Psoas muscle (tissue), 8 donors: ENCODE data around the gene DCHS1. TPM values are rescaled to one million over a fixed set of nuclear protein-coding genes. Genes with fewer than 3 reads are reported as not detected.
"Not testable (repeated sequence)": the region's sequence is repeated elsewhere in the genome, so short reads cannot be mapped to it uniquely, and the experiment has no call there.

Experiments used
- ATAC-seq, 4 donors: fragments of 200-7000 bp; cut with Tn5 transposase; one replicate each; pipeline ENCODE4 v1.9.1; 2020; ENCODE audit warnings: moderate library complexity in 3 of 4, mild to moderate bottlenecking in 2 of 4
- DNase-seq, 2 donors: peaks; one replicate each; pipeline ENCODE4 v3.0.0-alpha.2; 2020
- H3K27ac ChIP-seq: fragments of 200-600 bp; one replicate; pipeline ENCODE4 v1.8.0; 2022
- H3K27me3 ChIP-seq, 3 donors: fragments of 200-600 bp in 1 of 3; one replicate each; pipeline versions ENCODE4 v1.6.1 to v1.8.0; 2013 to 2022; ENCODE audit warnings: low read length in 2 of 3, mild to moderate bottlenecking in 2 of 3, moderate library complexity in 1 of 3; ENCODE audit not compliant: insufficient read depth in 3 of 3
- H3K36me3 ChIP-seq, 2 donors: fragments of 200-600 bp in 1 of 2; one replicate each; pipeline versions ENCODE4 v1.6.1 to v1.8.0; 2013 to 2022; ENCODE audit warnings: low read depth in 1 of 2, mild to moderate bottlenecking in 1 of 2, moderate library complexity in 1 of 2; ENCODE audit not compliant: insufficient read depth in 1 of 2
- H3K4me1 ChIP-seq: fragments of 200-600 bp; one replicate; pipeline ENCODE4 v1.8.0; 2022
- H3K4me3 ChIP-seq: fragments of 200-600 bp; one replicate; pipeline ENCODE4 v1.8.0; 2022; ENCODE audit warnings: mild to moderate bottlenecking
- H3K9me3 ChIP-seq: fragments of 200-600 bp; one replicate; pipeline ENCODE4 v1.8.0; 2022
- CTCF ChIP-seq: fragments of 200-600 bp; IDR thresholded peaks from one replicate; pipeline ENCODE4 v1.8.0; 2022; ENCODE audit warnings: antibody characterized with exemption
- WGBS, 3 donors: extraction: QIAGEN DNeasy Blood & Tissue Kit; methylation state at CpG; one replicate each; pipeline versions ENCODE4 v1.1.6 to v1.1.7; 2013; 5-methylcytosine and 5-hydroxymethylcytosine counted together
- intact Hi-C, 2 donors: fragments of 100-400 bp; cut with DNase I; formaldehyde crosslinking; loops; one replicate each; pipeline versions ENCODE4 v1.11.0 to v1.14.2; 2022
- polyA plus RNA-seq, 3 donors: library from polyadenylated mRNA; stranded (reverse); fragments of 200-250 nt; gene quantifications; one replicate each; pipeline ENCODE4 v1.2.3, GENCODE V29; 2013
- total RNA-seq, 4 donors: library from RNA; stranded (reverse); fragmentation: NEBNext Ultra II Directional in 2 of 4; extraction: Animal tissue kit (Norgen Biotek cat#: 25700) in 2 of 4; gene quantifications; one replicate each; pipeline versions ENCODE4 v1.2.1 to v1.2.4, GENCODE V29; 2021 to 2023
- donor health status: healthy with polysubstance abuse.
- donor health status: DM: no; HTN: no; CAD: no; lungs with moderate emphysema.
- donor health status: Bipolar disorder and iron deficiency.
- donor health status: healthy.
- donor health status: DM: yes; HTN: yes; CAD: no.
- donor health status: DM: no; HTN: no; CAD: no.
- donor health status: DM: no; HTN: no; CAD: no.
- donor health status: DM: yes; HTN: yes; CAD: no.

The DCHS1 gene
- total and polyA plus RNA-seq, 7 donors: 0.98 to 7.2 (median 3.2) TPM

- H3K4me3 ChIP-seq: no peak overlapping the region
- intact Hi-C loops: no loop called here
- WGBS, 3 donors: 4 to 12% (median 9%) methylated on average over 1 of the region's 1 CpG
- H3K4me1 ChIP-seq: peaks cover 6% of the 10 kb centered on the region
- H3K27ac ChIP-seq: peak overlapping the region; percentile 16
- no peak for ATAC-seq
- H3K9me3 ChIP-seq: no peaks in the 10 kb centered on the region
- no peak for TF ChIP-seq CTCF
- no peaks in the 10 kb centered on the region for H3K36me3 ChIP-seq
- H3K27me3 ChIP-seq: no peaks in the 10 kb centered on the region
- no peak for DNase-seq
These were observed 38.6 kb upstream of the DCHS1 start for GRCh38 chr11:6694229-6694535.

- Histone ChIP-seq H3K27me3 (no peaks in the 10 kb centered on the region), H3K27ac (peak overlapping the region; percentile 36), H3K36me3 (no peaks in the 10 kb centered on the region), H3K4me1 (peaks cover 6% of the 10 kb centered on the region), H3K4me3 (no peak overlapping the region), H3K9me3 (no peaks in the 10 kb centered on the region)
- intact Hi-C loops: no loop called here
- TF ChIP-seq CTCF: no peak
- 88 to 93% (median 91%) methylated on average over 1 of the region's 1 CpG for WGBS, 3 donors
- ATAC-seq (peak in 2 of 4 donors; percentile 34 to 59), DNase-seq (no peak)
These were observed 38.0 kb upstream of the DCHS1 start for GRCh38 chr11:6693342-6694228.

- ATAC-seq (no peak), DNase-seq (no peak)
- Histone ChIP-seq H3K36me3 (no peaks in the 10 kb centered on the region), H3K4me1 (peaks cover 6% of the 10 kb centered on the region), H3K9me3 (no peaks in the 10 kb centered on the region), H3K27me3 (no peaks in the 10 kb centered on the region), H3K4me3 (no peak overlapping the region), H3K27ac (no peak overlapping the region)
- intact Hi-C loops: no loop called here
- TF ChIP-seq CTCF: no peak
These were observed 36.5 kb upstream of the DCHS1 start for GRCh38 chr11:6692128-6692527.

- H3K27ac ChIP-seq, H3K9me3 ChIP-seq, H3K4me3 ChIP-seq, DNase-seq, H3K4me1 ChIP-seq, H3K36me3 ChIP-seq, ATAC-seq, intact Hi-C loops, H3K27me3 ChIP-seq: not testable (repeated sequence)
- 75 to 79% (median 78%) methylated on average over 7 to 8 of the region's 11 CpGs for WGBS, 3 donors
These were observed 35.0 kb upstream of the DCHS1 start for GRCh38 chr11:6690431-6691132.

GRCh38 chr11:6687876-6688275, 32.3 kb upstream of the DCHS1 start:
- Histone ChIP-seq H3K27ac (no peak overlapping the region), H3K36me3 (no peaks in the 10 kb centered on the region), H3K4me3 (no peak overlapping the region), H3K27me3 (no peaks in the 10 kb centered on the region), H3K9me3 (no peaks in the 10 kb centered on the region), H3K4me1 (no peaks in the 10 kb centered on the region)
- 60 to 64% (median 63%) methylated on average over 4 of the region's 4 CpGs for WGBS, 3 donors
- ATAC-seq: no peak
- intact Hi-C loops: no loop called here
- no peak for TF ChIP-seq CTCF
- DNase-seq: no peak
